ENCODE data around the gene OSBP. TPM values are rescaled to one million over a fixed set of nuclear protein-coding genes. Genes with fewer than 3 reads are reported as not detected.

The OSBP gene
- total RNA-seq, 1 experiment from 2014 or later = 45.4 TPM

- no peak for TF ChIP-seq NFYB (CRISPR knock-in tag; conservative IDR thresholded peaks at IDR 0.05; ENCODE audit: low read depth)
- TF ChIP-seq ETV6 (CRISPR knock-in tag; IDR thresholded peaks at IDR 0.05) = no peak
- no peak for TF ChIP-seq GABPB1 (CRISPR knock-in tag; IDR thresholded peaks at IDR 0.05)
- no peak for TF ChIP-seq JAZF1 (CRISPR knock-in tag; IDR thresholded peaks at IDR 0.05)
- TF ChIP-seq ZNF281 (CRISPR knock-in tag; IDR thresholded peaks at IDR 0.05) = no peak
- no peak for TF ChIP-seq KAT7 (CRISPR knock-in tag; IDR thresholded peaks at IDR 0.05; ENCODE audit: borderline replicate concordance)
- no peak for TF ChIP-seq TEAD1 (CRISPR knock-in tag; IDR thresholded peaks at IDR 0.05)
- no peak for TF ChIP-seq JUN (CRISPR knock-in tag; IDR thresholded peaks at IDR 0.05)
Measured at GRCh38 chr11:59555601-59556114, 59.9 kb downstream of the OSBP start (continued).

GRCh38 chr11:59553323-59553722 is 62.3 kb downstream of the OSBP start:
- peaks cover 7% of the 10 kb centered on the region for H3K27me3 Mint-ChIP-seq (ENCODE audit: low read depth)
- ChIA-PET POLR2A (no interaction called here), CTCF (interaction anchor here (1.0 kb wide), 2 partner anchors 12 to 16 kb away, joined by 3 to 6 read pairs; no protein-coding TSS in a partner anchor)
- ATAC-seq = no peak
- no peak overlapping the region for H3K27ac Mint-ChIP-seq
- TF ChIP-seq HMGXB4 (CRISPR knock-in tag; IDR thresholded peaks at IDR 0.05) (no peak), ZNF232 (CRISPR knock-in tag; IDR thresholded peaks at IDR 0.05) (no peak), MAX (CRISPR knock-in tag; IDR thresholded peaks at IDR 0.05) (no peak), SMAD3 (CRISPR knock-in tag; IDR thresholded peaks at IDR 0.05; ENCODE audit: borderline replicate concordance) (no peak), TP53 (CRISPR knock-in tag; IDR thresholded peaks at IDR 0.05) (no peak), CTCF (IDR thresholded peaks at IDR 0.05) (no peak), ZNF416 (CRISPR knock-in tag; IDR thresholded peaks at IDR 0.05) (no peak), ESRRA (CRISPR knock-in tag; IDR thresholded peaks at IDR 0.05; ENCODE audit: borderline replicate concordance) (no peak), NFATC4 (CRISPR knock-in tag; IDR thresholded peaks at IDR 0.05) (no peak), MYBL2 (CRISPR knock-in tag; IDR thresholded peaks at IDR 0.05) (no peak), GABPB1 (CRISPR knock-in tag; IDR thresholded peaks at IDR 0.05) (no peak), ZNF512 (CRISPR knock-in tag; IDR thresholded peaks at IDR 0.05; ENCODE audit: borderline replicate concordance) (no peak), EMX1 (CRISPR knock-in tag; IDR thresholded peaks at IDR 0.05) (no peak), ZNF671 (CRISPR knock-in tag; IDR thresholded peaks at IDR 0.05) (no peak), ZSCAN18 (CRISPR knock-in tag; IDR thresholded peaks at IDR 0.05) (no peak), E2F1 (CRISPR knock-in tag; IDR thresholded peaks at IDR 0.05) (no peak), SP1 (CRISPR knock-in tag; conservative IDR thresholded peaks at IDR 0.05) (no peak), RELA (CRISPR knock-in tag; IDR thresholded peaks at IDR 0.05; ENCODE audit: borderline replicate concordance) (no peak)
- peak overlapping the region; percentile 86 for H3K4me3 Mint-ChIP-seq
- no peaks in the 10 kb centered on the region for H3K36me3 Mint-ChIP-seq
- no peaks in the 10 kb centered on the region for H3K9me3 Mint-ChIP-seq
- peaks cover 12% of the 10 kb centered on the region for H3K4me1 Mint-ChIP-seq
- no peak for DNase-seq (ENCODE audit: low spot score)
